GM06990 (cell line): ENCODE measurements around the gene GNAT3.

Source experiments
- DNase-seq: peaks from one replicate; pipeline ENCODE4 v3.0.0-alpha.2; 2011; ENCODE audit not compliant: insufficient read length; ENCODE audit errors: extremely low read depth
- H3K27me3 ChIP-seq: replicated peaks from 2 replicates; pipeline ENCODE4 v1.6.0; 2011; ENCODE audit warnings: low read length; ENCODE audit not compliant: control insufficient read depth, insufficient read depth
- H3K36me3 ChIP-seq: 2 replicates; pipeline ENCODE4 v1.5.1; 2011; ENCODE audit warnings: low read length; ENCODE audit not compliant: control insufficient read depth, insufficient read depth
- H3K4me3 ChIP-seq: replicated peaks from 2 replicates; pipeline ENCODE4 v1.5.1; 2011; ENCODE audit warnings: low read depth, mild to moderate bottlenecking, control low read depth, low read length
- CTCF ChIP-seq: IDR thresholded peaks from 2 replicates; pipeline ENCODE4 v1.5.1; 2011; ENCODE audit warnings: low read length, control low read depth, mild to moderate bottlenecking, inconsistent platforms; ENCODE audit not compliant: insufficient read depth, poor library complexity, severe bottlenecking

GNAT3 gene

GRCh38 chr7:80428161-80429054 is 83.5 kb downstream of the GNAT3 start:
- Histone ChIP-seq H3K27me3 (no peaks in the 10 kb centered on the region), H3K4me3 (no peak overlapping the region), H3K36me3 (no peaks in the 10 kb centered on the region)
- DNase-seq, result no peak
- peak; percentile 43 for TF ChIP-seq CTCF

GRCh38 chr7:80427218-80427617 is 84.6 kb downstream of the GNAT3 start:
- no peak for TF ChIP-seq CTCF
- Histone ChIP-seq H3K27me3 (no peaks in the 10 kb centered on the region), H3K4me3 (no peak overlapping the region), H3K36me3 (no peaks in the 10 kb centered on the region)
- no peak for DNase-seq

GRCh38 chr7:80420876-80421275 is 91.0 kb downstream of the GNAT3 start:
- DNase-seq, result no peak
- no peak for TF ChIP-seq CTCF
- Histone ChIP-seq H3K4me3 (no peak overlapping the region), H3K36me3 (no peaks in the 10 kb centered on the region), H3K27me3 (no peaks in the 10 kb centered on the region)

GRCh38 chr7:80417211-80417793 is 94.6 kb downstream of the GNAT3 start:
- H3K27me3 ChIP-seq, result no peaks in the 10 kb centered on the region
- DNase-seq, result no peak
- H3K36me3 ChIP-seq, result no peaks in the 10 kb centered on the region
- no peak overlapping the region for H3K4me3 ChIP-seq
- no peak for TF ChIP-seq CTCF

GRCh38 chr7:80415522-80415921 is 96.3 kb downstream of the GNAT3 start:
- Histone ChIP-seq H3K4me3 (no peak overlapping the region), H3K27me3 (no peaks in the 10 kb centered on the region), H3K36me3 (no peaks in the 10 kb centered on the region)
- no peak for TF ChIP-seq CTCF
- no peak for DNase-seq
